ENCODE data around the gene AMBRA1. TPM values are rescaled to one million over a fixed set of nuclear protein-coding genes. Genes with fewer than 3 reads are reported as not detected.

The AMBRA1 gene
- polyA plus RNA-seq, 1 donor from 2014 or later = 34.5 TPM

DNA sequence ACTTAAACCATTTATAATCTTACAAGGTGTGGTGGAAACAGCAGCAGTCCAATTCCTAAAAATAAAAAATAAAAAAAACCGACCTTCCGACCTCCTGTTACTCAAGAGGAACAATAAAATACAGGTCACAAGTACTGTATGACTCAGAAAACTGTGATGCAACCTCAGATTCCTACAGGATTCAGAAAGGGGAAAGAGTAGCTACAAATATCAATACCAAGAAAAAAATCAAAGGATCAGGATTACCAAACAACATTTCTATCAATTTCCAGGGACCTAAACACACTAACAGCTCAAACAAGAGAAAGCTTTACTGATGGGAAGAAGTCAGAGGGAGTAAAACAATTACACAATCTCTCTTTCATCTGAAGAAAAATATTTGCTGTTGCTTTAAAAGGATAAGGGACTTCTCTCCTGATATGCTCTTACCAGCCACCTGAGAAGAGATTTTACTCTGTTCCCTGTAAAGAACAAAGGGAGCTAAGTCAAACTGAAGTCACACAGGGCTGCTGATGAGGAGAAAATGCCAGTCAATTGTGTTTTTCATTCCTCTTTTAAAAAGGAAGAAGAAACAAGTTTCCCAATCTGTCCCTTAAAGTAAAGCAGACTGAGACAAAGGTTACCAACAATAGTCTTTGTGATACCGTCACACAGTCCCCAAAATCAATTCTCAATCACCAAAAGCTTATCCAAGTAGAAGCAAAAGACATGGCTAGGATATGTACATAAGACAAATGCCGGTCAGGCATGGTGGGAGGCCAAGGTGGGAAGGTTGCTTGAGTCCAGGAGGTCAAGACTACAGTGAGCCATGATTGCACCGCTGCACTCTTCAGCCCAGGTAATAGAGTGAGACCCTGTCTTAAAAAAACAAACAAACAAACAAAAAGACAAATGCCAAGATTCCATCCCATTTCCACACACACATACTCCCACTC is 39.3 kb downstream of the AMBRA1 start:
- Histone ChIP-seq H3K4me3 (ENCODE audit: low read length) (no peak overlapping the region), H3K36me3 (ENCODE audit: insufficient read depth, low read length) (no peaks in the 10 kb centered on the region), H3F3A (ENCODE audit: insufficient read depth, low read length, poor library complexity, severe bottlenecking) (no peaks in the 10 kb centered on the region), H3K4me2 (ENCODE audit: low read length) (no peak overlapping the region), H3K27ac (ENCODE audit: low read length) (no peak overlapping the region), H3K9ac (ENCODE audit: low read length) (no peak overlapping the region), H3K79me2 (replicated peaks; ENCODE audit: insufficient read depth, low read length) (peaks cover 25% of the 10 kb centered on the region), H3K9me2 (ENCODE audit: insufficient read depth, low read length) (no peaks in the 10 kb centered on the region), H2AFZ (ENCODE audit: low read depth, low read length) (no peak overlapping the region), H3K27me3 (ENCODE audit: insufficient read depth, low read depth, low read length) (no peaks in the 10 kb centered on the region), H3K9me3 (ENCODE audit: low read length) (no peaks in the 10 kb centered on the region), H4K20me1 (ENCODE audit: insufficient read depth) (no peaks in the 10 kb centered on the region)
- no peak for TF ChIP-seq EP300 (conservative IDR thresholded peaks at IDR 0.05; ENCODE audit: poor library complexity, severe bottlenecking)
- TF ChIP-seq CTCF (IDR thresholded peaks at IDR 0.05; ENCODE audit: poor library complexity, severe bottlenecking) = no peak
- TF ChIP-seq MXI1 (conservative IDR thresholded peaks at IDR 0.05; ENCODE audit: poor library complexity, severe bottlenecking) = no peak

- no peak overlapping the region for H3K9ac ChIP-seq (ENCODE audit: low read length)
- H3K27ac ChIP-seq (ENCODE audit: low read length) = no peak overlapping the region
- no peaks in the 10 kb centered on the region for H3K9me3 ChIP-seq (ENCODE audit: low read length)
- no peak overlapping the region for H3K4me2 ChIP-seq (ENCODE audit: low read length)
- no peaks in the 10 kb centered on the region for H3K9me2 ChIP-seq (ENCODE audit: insufficient read depth, low read length)
- H3K27me3 ChIP-seq (ENCODE audit: insufficient read depth, low read depth, low read length) = no peaks in the 10 kb centered on the region
- TF ChIP-seq POLR2AphosphoS5 (IDR thresholded peaks at IDR 0.05) (no peak), TAF1 (IDR thresholded peaks at IDR 0.05; ENCODE audit: low read depth) (no peak), REST (IDR thresholded peaks at IDR 0.05; ENCODE audit: borderline replicate concordance) (no peak), SMC3 (conservative IDR thresholded peaks at IDR 0.05; ENCODE audit: poor library complexity) (no peak), RAD21 (conservative IDR thresholded peaks at IDR 0.05) (no peak), MXI1 (conservative IDR thresholded peaks at IDR 0.05; ENCODE audit: poor library complexity, severe bottlenecking) (no peak), EZH2 (IDR thresholded peaks at IDR 0.05; ENCODE audit: borderline replicate concordance, insufficient read depth, low read length, poor library complexity, severe bottlenecking) (no peak), EP300 (conservative IDR thresholded peaks at IDR 0.05; ENCODE audit: poor library complexity, severe bottlenecking) (no peak), CTCF (IDR thresholded peaks at IDR 0.05; ENCODE audit: poor library complexity, severe bottlenecking) (no peak)
- H2AFZ ChIP-seq (ENCODE audit: low read depth, low read length) = no peak overlapping the region
- H3F3A ChIP-seq (ENCODE audit: insufficient read depth, low read length, poor library complexity, severe bottlenecking) = no peaks in the 10 kb centered on the region
- H3K4me3 ChIP-seq (ENCODE audit: low read length) = no peak overlapping the region
- H3K36me3 ChIP-seq (ENCODE audit: insufficient read depth, low read length) = no peaks in the 10 kb centered on the region
- H4K20me1 ChIP-seq (ENCODE audit: insufficient read depth) = no peaks in the 10 kb centered on the region
- peaks cover 26% of the 10 kb centered on the region for H3K79me2 ChIP-seq (replicated peaks; ENCODE audit: insufficient read depth, low read length)
Measured at GRCh38 chr11:46553814-46554212, 40.0 kb downstream of the AMBRA1 start.

Measured in neural cell (in vitro differentiated cells).